ENCODE results near the gene AP5M1.
"Not testable (repeated sequence)": the region's sequence is repeated elsewhere in the genome, so short reads cannot be mapped to it uniquely, and the experiment has no call there.

DNA sequence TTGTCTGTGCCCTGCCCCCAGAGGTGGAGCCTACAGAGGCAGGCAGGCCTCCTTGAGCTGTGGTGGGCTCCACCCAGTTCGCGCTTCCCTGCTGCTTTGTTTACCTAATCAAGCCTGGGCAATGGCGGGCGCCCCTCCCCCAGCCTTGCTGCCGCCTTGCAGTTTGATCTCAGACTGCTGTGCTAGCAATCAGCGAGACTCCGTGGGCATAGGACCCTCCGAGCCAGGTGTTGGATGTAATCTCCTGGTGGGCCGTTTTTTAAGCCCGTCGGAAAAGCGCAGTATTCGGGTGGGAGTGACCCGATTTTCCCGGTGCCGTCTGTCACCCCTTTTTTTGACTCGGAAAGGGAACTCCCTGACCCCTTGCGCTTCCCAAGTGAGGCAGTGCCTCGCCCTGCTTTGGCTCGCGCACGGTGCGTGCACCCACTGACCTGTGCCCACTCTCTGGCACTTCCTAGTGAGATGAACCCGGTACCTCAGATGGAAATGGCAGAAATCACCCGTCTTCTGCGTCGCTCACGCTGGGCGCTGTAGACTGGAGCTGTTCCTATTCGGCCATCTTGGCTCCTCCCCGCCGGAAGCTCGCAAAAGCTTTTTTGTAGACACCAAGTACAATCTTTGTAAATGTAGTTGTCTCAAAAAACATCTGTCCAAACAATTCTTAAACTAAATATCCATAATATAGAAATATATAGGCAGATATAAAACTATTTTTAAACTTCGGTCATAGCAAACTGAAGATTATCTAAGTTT, 75.0 kb downstream of the AP5M1 start:
- TF ChIP-seq, protein P1, sequence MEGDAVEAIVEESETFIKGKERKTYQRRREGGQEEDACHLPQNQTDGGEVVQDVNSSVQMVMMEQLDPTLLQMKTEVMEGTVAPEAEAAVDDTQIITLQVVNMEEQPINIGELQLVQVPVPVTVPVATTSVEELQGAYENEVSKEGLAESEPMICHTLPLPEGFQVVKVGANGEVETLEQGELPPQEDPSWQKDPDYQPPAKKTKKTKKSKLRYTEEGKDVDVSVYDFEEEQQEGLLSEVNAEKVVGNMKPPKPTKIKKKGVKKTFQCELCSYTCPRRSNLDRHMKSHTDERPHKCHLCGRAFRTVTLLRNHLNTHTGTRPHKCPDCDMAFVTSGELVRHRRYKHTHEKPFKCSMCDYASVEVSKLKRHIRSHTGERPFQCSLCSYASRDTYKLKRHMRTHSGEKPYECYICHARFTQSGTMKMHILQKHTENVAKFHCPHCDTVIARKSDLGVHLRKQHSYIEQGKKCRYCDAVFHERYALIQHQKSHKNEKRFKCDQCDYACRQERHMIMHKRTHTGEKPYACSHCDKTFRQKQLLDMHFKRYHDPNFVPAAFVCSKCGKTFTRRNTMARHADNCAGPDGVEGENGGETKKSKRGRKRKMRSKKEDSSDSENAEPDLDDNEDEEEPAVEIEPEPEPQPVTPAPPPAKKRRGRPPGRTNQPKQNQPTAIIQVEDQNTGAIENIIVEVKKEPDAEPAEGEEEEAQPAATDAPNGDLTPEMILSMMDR (conservative IDR thresholded peaks at IDR 0.05), result not testable (repeated sequence)
- TF ChIP-seq EZH2 (IDR thresholded peaks at IDR 0.05; ENCODE audit: low read depth), result not testable (repeated sequence)

Measured in PC-9 (cell line).